Frontal cortex (tissue), 4 donors: ENCODE measurements around the gene TRIM24. TPM values are rescaled to one million over a fixed set of nuclear protein-coding genes. Genes with fewer than 3 reads are reported as not detected.
"Not testable (repeated sequence)": the region's sequence is repeated elsewhere in the genome, so short reads cannot be mapped to it uniquely, and the experiment has no call there.

Source experiments
- DNase-seq, 2 donors: peaks; one replicate each; pipeline ENCODE4 v3.0.0; 2012; ENCODE audit warnings: low spot score in 2 of 2
- FAIRE-seq: peaks from 2 replicates; lab custom pipeline; 2012; peaks lifted over from hg19 to GRCh38; lab: Jason Lieb, UNC
- total RNA-seq: library from RNA; depleted of rRNA; stranded (reverse); fragments of >200 nt; gene quantifications from one replicate; pipeline ENCODE4 v1.2.3, GENCODE V29; 2014
- donor health status: control.
- donor health status: control.
- donor health status: control.

TRIM24 gene
- total RNA-seq, 1 donor from 2014 or later: 35.9 TPM

GRCh38 chr7:138489139-138489538 is 29.1 kb downstream of the TRIM24 start:
- FAIRE-seq, DNase-seq: not testable (repeated sequence)

GRCh38 chr7:138491612-138492386 is 31.7 kb downstream of the TRIM24 start:
- FAIRE-seq: no peak
- no peak for DNase-seq

DNA sequence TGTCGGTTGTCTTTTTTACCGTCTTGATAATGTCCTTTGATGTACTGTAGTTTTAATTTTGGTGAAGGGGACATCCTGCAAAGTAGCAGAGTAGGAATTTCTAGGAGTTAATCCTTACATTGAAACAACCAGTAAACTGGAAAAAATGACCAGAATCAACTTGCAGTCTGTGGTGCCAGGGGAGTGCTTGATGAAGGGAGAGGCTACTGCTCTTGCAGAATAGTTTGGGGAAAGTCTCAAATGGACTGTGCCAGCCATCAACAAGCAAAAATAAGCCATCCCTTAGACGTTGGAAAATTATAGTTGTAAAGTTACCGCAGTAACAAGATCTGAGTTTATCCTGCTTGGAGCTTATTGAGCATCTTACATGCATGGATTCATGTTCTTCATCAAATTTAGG is 32.4 kb downstream of the TRIM24 start:
- no peak for FAIRE-seq
- no peak for DNase-seq

- FAIRE-seq: no peak
- DNase-seq: no peak
These were observed 33.5 kb downstream of the TRIM24 start for GRCh38 chr7:138493535-138493934.

DNA sequence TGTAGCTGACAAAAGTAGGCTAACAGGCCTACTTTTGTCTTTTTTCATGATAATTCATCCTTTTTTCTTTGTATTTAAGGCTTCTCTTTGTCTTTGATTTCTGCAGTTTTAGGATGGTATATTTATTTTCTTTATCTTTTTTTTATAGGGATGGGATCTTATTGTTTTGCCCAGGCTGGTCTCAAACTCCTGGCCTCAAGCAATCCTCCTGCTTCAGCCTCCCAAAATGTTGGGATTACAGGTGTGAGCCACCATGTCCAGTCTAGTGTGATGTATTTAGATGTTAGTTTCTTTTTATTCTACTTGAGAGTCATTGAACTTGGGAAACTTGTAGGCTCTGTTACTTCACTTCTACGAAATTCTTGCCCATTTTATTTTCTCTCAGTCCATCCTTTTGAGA is 35.4 kb downstream of the TRIM24 start:
- no peak for FAIRE-seq
- no peak for DNase-seq

DNA sequence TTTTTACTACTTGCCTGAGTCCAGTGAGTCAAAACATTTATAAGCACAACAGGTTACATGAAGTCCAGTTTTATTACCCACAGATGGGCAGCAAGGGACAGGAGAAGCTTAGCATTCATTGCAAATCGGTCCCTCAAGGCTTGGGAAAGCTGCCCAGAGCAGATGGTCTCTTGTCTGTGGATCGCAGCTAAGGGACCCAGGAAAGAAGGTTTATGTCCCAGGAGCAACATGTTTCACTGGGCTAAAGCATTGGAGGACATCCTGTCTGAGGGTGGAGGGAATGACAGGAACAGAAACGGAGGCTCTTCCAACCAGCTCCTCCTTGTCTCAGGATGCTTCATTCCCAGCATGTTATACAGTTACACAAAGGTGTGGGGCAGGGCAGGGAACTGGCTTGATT is 39.3 kb downstream of the TRIM24 start:
- no peak for DNase-seq
- FAIRE-seq: no peak

- not testable (repeated sequence) for DNase-seq, FAIRE-seq
These were observed 40.2 kb downstream of the TRIM24 start for GRCh38 chr7:138500303-138500702.

GRCh38 chr7:138500892-138501291 is 40.8 kb downstream of the TRIM24 start:
- no peak for DNase-seq
- FAIRE-seq: no peak

GRCh38 chr7:138502023-138502767 is 42.1 kb downstream of the TRIM24 start:
- no peak for DNase-seq
- FAIRE-seq: no peak

DNA sequence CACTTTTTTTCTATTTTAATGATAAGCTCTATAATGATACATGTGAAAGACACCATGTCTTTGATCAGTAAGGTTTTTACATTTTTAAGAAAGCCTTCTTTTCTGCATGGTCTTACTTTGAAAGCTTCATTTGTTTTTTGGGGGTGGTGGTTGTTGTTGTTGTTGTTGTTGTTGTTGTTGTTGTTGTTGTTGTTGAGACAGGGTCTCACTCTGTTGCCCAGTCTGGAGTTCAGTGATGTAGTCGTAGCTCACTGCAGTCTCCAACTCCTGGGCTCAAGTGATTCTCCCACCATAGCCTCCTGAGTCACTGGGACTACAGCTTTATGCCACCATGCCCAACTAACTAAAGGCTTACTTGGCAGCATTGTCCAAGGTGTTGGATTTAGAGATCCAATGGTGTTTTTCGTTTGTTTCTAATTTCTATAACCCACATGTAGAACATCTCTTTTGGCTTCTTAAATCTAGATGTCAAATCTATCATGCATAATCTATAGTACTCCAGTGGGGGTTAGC is 45.4 kb downstream of the TRIM24 start:
- FAIRE-seq (no peak), DNase-seq (no peak)

DNA sequence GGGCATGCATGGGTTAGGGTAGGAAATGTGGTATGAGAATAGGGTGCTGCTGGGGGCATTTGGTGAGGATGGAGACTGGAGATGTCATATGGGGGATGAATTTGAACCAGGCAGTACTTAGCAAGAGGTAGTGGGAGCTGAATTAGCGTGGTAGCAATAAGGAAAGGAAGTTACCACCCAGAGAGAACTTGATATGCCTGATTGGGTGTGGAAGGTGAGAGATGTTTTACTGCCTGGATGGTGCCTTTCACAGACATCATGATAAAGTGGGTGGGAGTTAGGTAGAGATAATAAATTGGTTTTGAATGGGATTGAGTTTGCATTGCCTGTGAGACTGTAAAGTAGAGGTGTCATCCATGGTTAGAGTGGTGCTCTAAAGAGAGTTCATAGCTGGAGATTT is 46.7 kb downstream of the TRIM24 start:
- no peak for DNase-seq

DNA sequence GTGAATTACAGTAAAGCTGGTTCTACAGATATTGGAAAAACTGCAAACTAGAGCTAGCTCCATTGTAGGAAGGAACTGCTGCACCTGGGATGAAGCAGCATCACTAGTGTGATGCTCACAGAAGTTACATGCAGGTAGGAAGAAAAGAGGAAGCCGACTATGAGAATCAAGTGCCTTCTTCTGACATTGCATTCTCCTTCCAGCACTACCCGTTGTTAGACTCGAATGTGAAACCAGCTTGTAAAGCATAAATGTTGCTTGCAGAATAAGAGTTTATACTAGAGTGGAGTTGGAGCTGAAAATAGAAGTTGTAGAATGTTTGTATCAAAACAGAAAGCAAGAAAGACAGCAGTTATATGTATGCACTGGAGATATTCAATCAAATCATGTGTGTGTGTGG is 49.9 kb downstream of the TRIM24 start:
- DNase-seq: no peak
- no peak for FAIRE-seq

More for the DNA sequence above, 46.7 kb downstream of the TRIM24 start:
- FAIRE-seq: no peak

DNA sequence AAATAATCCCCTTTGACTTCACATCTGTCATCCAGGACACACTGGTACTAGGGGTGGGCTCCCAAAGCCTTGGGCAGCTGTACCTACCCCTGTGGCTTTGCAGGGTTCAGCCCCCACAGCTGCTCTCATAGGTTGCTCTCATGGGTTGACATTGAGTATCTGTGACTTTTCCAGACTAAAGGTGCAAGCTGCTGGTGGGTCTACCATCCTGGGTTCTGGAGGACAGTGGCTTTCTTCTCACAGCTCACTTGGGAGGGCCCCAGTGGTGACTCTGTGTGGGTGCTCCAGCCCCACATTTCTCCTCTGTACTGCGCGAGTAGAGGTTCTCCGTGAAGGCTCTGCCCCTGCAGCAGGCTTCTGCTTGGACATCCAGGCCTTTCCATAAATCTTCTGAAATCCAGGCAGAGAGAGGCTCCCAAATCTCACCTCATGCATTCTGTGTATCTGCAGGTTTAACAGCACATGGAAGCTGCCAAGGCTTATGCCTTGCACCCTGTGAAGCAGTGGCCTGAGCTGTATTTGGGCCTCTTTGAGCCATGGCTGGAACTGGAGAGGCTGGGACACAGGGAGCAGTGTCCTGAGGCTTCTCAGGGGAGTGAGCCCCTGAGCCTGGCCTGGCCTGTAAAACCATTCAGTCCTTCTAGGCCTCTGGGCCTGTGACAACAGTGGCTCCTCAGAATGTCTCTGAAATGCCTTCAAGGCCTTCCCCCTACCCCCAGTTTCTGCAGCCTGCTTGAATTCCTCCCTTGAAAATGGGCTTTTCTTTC is 52.2 kb downstream of the TRIM24 start:
- no peak for FAIRE-seq

GRCh38 chr7:138512885-138513284 is 52.8 kb downstream of the TRIM24 start:
- DNase-seq: no peak
- FAIRE-seq: no peak

More for the DNA sequence above, 52.2 kb downstream of the TRIM24 start:
- DNase-seq: no peak

DNA sequence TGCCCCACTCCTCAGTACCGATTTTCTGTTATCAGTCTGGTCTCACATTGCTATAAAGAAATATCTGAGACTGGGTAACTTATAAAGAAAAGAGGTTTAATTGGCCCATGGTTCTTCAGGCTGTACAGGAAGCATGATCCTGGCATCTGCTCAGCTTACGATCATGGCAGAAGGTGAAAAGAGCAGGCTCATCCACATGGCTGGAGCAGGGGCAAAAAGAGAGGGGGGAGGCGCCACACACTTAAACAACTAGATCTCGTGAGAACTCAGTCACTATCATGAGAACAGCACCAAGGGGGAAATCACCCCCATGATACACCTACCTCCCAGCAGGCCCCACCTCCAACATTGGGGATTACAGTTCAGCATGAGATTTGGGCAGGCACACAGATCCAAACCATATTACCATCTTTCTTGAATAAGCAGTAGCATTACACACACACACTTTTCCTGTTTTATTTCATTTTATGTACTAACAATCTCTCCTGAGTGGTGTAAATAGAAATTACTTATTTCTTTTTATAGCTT is 53.3 kb downstream of the TRIM24 start:
- no peak for DNase-seq
- no peak for FAIRE-seq

- DNase-seq (no peak), FAIRE-seq (no peak)
These were observed 54.0 kb downstream of the TRIM24 start for GRCh38 chr7:138514044-138514443.

DNA sequence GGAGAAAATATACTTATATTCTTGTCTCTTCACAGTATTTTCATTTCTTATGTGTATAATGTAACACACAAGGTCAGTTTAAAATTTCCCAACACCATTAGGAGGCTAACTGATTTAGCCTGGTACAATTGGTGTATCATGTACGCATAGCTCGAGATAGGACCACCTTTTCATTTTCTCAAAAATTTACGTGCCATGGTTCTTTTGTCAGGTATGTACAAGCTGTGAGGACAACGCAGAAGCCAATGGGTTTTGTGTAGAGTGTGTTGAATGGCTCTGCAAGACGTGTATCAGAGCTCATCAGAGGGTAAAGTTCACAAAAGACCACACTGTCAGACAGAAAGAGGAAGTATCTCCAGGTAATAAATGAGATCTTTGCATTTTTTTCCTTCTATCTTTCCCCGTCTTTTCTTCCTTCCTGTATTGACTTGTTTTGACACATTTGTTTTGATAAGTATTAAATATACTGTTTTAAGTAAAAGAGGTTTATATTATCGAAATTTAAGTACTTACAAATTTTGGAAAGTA is 55.0 kb downstream of the TRIM24 start:
- DNase-seq: no peak
- no peak for FAIRE-seq

DNA sequence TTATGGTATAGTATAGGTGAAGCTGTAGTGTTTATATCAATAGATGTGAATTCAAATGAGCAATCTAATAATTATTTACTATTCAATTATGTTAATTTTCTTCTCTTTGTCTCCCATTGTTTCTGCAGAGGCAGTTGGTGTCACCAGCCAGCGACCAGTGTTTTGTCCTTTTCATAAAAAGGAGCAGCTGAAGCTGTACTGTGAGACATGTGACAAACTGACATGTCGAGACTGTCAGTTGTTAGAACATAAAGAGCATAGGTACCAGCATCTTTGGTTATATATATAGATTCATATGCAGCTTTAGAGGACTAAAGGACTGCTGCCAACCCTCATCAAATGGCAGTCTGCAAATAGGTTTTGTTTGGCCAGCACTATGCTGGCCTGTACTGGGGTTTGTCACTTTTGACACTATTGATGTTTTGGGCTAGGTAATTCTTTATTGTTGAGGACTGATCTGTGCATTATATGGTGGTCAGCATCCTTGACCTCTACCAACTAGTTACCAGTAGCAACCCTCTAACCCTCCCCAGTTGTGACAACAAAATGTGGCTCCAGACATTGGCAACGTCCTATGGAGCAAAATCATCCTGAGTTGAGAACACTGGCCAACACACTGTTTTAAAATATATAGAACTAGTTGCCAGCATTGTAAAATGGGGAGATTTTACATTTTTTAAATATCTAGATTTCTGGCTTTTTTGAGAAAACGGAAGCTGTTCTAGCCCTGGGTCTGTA is 59.2 kb downstream of the TRIM24 start:
- FAIRE-seq (no peak), DNase-seq (no peak)

DNA sequence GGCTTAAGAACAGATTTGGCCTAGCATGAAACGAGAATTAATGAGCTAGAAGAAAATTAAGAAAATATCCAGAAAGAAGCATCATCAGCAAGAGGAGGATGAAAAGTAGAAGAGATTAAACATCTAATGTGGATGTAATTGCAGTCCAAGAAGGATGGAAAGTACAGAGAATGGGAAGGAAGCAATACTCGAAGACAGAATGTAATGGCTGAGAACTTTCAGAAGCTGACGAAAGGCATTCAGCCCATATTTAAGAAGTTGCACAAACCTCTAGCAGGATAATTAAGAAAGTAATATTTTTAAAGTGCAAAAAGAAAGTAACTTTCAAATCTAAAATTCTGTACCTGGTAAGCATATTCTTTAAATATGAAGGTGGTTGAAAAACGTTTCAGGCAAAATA is 60.7 kb downstream of the TRIM24 start:
- DNase-seq: no peak
- no peak for FAIRE-seq
